Stimulated activated CD4-positive, alpha-beta T cell treated with anti-CD3 and anti-CD28 coated beads, TNF-alpha, amount 100 ng/mL, for 24 hours (primary cell): ENCODE measurements around the gene SPATA19.

Experiments used
- DNase-seq, 3 experiments: peaks; one replicate each; pipeline ENCODE4 v3.0.0-alpha.2; 2020; ENCODE audit warnings: low read depth in 3 of 3

SPATA19 gene

DNA sequence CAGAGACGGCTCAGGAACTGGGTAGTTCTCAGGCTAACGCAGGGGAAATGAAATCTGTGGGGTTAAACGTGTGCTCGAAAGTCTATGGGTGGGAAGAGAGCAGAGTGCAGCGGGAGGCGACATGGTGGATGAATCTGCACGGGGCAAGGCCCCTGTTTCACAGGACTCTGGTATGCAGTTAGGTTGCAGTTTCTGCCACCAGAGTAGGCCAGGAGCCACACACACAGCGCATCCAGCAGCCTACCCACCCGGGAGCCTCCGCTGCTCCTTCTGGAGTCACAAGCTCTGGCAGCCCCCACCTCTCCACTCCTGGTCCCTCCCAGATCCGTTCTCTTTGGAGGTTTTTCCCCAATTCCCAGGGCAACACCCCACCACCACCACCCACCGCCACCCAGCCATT is 27.0 kb downstream of the SPATA19 start:
- DNase-seq, result no peak

DNA sequence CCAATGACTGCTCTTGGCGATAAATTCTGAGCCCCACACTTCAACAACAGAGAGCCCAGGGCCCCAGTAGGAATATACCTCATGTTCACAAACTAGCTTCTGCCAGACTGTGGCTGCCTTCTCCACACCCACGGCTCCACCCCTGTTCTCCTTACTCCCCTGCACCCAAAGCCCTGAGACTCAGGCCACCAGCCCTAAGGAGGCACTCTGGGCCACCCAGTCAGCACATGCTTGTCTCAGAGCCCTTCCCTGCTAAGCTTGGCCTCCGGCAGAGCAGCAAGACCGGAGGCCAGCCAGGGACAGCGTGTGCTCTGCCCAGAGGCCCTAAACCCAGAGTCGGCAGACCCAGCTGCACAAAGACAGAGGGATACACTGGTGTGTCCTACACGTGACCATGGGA is 27.9 kb downstream of the SPATA19 start:
- no peak for DNase-seq

DNA sequence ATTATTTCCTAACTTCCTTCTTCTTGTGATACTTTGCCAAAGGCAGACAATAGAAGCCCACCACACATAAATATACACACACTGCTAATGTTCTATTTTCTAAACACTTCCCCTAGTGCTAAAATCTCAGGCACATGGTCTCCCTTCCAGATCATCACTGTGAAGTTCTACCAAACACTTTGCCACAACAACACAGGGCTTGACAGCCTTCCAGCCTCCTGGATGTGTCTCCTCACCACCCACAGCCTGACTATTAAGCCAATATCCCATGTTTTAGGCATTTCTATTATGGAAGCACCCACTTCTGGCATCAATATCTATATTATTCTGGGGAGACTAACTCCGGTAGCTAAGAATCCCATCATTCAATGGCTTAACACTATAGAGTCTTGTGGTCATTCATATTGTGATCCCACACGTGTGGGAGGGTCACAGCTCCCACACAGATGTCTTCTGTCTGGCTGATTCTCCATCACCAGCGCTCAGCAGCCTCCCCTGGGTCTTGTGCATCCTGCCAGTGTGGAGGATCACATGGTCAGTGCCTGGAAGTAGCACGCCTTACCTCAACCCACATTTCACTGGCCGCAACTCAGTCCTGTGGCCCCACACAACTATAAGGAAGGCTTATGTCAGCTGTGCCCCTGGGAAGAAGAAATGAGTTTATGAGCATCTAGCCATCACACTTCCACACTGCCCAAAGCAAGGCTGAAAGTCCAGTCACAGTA is 29.0 kb downstream of the SPATA19 start:
- no peak for DNase-seq

DNA sequence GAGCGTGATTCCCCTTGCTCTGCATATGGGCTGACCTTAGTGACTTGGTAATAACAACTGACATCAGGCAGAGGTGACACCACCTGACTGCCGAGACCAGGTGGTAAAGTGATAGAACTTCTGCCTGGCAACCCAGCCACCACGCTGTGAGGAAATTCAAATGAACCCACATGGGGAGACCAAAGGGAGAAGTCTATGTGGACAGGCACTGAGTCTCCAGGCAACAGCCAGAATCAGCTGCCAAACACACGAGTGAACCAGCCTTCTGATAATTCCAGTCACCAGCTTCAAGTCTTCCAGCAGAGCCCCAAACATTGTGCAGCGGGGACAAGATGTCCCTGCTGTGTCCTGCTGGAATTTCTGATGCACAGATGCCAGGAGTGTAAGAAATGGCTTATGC is 29.7 kb downstream of the SPATA19 start:
- DNase-seq, result no peak

DNA sequence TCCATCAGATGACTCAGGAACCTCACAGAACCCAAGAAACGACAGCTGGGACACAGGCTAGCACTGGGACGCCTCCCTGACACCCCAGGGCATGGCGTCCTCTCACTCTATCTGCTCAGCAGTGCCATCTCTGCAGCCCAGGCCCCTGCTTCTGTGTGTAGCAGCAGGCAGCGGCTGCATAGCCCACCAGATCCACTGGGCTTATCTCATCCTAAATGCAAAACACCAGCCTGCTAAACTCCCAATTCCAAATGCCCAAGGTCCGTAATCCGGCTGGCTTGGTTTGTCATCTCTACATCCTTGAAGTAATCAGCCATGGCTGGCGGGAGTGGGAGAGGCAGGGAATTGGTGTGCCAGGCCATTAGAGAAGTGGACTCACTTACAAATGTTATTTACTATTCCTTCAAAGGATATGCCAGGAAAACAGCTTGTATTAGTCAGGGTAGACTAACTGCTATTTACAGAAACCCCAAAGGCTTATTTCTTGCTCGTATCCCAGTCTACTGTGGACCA is 30.7 kb downstream of the SPATA19 start:
- no peak for DNase-seq

DNA sequence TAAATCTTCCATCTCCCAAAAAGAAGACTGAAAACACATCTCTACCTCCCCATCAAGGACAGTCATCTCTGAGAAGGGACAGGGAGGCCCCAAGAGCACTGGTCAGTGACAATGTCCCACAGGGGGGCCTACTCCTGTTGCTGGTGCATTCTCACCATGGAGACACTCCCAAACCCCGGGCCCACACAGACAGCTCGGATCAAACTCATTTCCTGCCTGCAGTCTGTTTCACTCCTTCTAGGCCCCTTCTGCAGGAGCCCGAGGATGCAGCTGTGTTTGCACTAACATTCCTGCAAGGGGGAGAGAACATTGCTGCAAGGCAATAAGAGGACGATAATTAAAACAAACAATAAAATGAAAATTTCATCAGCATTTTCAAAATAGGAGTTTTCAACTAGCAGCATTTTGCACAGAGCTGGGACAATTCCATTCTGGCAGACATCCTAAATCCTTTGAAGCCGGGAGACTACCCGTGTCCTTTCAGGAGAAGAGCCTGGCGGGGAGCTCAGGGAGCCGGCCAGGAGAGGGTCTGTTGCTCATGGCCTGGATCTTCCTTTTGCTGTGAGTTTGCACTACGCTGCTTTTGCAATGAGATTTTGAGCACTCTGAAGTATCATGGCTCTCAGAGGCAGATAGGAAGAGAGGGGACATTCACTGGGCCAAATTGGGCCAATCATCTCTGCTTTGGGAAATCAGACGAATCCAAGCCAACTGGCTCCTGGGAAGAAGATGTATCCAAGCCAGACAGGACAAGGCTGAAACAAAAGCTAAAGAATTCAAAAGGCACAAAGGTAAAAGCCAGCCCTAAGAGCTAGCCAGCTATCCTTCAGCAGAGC is 33.2 kb downstream of the SPATA19 start:
- no peak for DNase-seq

DNA sequence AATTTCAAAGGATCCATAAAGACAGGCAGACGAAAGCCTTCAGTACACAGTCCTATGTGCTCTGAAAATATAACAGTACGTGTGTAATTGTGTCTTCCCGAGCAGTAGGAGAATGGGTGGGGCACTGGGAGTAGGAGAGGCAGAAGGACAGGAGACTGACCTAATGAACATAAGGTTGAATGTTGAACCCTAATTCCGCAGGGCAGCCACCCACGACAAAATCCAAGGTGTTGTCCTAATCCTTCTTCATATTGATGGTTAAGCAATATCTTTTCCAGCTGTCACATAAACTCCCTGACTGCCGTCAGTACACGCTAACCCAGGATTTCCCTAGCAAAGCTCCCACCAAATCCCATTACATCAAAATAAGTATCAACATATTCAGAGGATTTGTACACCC is 34.5 kb downstream of the SPATA19 start:
- DNase-seq, result no peak

DNA sequence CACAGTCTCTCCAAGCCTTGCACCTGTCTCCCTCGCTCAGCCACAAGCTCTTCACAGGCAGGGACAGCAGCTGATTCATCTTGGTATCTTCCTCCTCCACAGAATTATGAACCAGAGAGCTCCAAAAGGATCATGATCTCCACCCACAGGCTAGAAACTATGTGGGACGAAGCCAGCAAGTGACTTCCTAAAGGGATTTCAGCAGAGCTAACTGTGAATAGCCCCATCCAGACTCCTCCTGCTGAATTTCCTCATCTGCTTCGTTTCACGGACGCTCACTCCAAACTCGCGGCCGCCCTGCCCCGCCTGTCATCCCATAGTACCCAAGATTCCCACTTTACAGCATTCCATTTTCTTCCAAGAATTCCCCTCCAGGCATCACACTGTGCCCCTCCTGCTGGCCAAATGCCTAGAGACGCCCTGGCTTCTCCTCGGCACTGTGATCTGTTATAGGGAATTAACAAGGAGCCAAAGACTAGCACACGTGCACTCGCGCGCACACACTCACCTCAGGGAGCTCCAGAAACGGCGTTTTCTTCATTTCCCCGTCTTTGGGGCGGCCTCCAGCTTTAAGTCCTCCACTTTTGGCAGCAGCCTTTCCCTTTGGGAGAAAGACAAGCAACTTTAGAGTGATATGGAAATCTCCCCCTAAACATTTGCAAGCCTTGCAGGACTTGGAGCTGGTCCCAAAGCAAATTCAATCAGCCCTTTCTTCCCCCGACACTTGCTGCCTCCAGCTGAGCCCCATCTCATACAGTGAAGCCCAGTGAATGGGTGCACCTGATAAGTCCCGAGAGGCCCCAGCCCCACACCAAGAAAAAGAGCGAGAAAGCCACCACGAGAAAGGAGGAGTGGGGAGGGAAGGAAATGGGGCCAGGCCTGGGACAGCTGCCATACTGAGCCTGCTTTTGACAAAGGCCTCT is 35.5 kb downstream of the SPATA19 start:
- no peak for DNase-seq

DNA sequence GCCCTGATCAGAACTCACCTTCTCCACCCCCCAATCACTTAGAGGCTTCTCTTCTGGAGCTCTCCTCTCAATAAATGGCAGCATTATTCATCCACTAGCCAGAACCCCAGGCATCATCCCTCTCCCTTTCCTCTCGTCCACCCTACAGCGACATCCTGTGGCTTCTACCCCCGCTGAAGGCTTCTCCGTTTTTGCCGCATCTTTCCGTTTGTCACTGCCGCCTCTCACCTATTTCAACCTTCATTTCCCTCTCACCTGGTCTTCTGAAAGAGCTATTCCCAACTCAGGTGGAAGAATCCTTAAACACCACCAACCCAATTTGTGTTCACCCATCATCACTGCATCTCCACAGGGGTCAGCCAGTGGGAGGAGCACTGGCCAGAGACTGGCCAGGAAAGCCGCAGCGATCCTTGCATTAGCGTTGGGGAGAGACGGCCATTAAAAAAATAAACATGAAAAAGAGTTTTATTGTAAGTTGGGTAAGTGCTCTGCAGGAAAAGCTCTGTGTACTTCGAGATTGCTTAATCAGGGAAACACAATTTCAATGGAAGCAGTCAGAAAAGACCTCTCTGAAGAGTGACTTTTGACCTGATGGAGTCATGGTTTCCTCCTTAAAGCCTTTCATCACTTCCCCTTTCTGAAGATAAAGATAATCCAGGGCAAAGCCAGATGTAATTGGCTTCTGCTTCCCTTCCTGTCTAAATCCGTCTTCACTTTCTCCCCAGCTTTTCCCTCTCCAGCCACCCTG is 36.7 kb downstream of the SPATA19 start:
- DNase-seq, result no peak

DNA sequence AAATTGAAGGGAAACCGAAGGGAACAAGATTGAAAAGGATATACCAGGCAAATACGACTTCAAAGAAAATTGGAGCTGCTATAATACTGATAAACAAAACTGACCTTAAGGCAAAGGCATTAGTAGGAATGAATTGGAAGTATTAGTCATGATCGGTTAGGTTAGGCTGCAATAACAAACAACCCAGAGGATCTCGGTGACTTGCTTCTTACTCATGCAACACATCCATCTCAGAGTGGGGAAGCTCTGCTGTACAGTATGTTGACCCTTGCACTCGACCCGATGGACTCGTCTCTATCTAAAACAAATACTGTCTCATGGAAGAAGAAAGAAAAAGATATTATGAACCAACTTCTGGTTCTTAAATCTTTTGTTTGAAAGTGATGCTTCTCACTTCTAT is 42.3 kb downstream of the SPATA19 start:
- DNase-seq, result no peak

DNA sequence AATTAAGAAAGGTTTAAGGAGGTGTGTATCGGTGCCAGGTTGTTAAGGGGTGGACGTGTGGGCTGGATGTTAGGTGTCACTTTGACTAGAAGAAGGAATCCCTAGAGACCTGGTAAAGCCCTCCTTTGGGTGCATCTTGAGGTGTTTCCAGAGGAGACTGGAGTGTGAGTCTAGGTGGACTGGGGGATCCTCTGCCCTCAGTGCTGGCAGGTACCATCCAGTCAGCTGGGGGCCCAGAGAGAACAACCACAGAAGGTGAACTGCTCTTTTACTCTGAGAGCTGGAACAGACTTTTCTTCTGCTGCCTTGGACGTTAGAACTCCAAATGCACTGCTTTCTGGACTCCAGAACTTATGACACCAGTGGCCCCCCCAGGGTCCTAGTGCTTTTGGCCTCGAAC is 44.0 kb downstream of the SPATA19 start:
- no peak for DNase-seq

DNA sequence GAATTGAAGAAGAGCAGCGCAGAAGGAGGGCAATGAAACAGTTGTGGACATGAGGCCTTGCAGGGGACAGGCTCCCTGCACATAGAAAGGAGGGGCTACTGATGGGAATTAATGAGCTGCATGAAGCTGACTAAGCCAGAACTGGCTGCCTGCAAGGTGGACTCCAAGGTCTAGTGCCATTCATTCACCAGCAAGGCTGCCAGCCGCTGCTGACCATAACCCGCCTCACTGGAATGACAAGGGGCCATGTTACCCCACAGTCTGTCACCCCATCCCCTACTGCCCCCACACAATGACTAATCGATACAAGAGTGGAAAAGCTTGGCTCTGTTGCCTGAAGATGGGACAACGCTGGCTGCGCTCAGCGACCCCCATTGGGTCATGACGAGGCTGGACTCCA is 44.6 kb downstream of the SPATA19 start:
- DNase-seq, result no peak

DNA sequence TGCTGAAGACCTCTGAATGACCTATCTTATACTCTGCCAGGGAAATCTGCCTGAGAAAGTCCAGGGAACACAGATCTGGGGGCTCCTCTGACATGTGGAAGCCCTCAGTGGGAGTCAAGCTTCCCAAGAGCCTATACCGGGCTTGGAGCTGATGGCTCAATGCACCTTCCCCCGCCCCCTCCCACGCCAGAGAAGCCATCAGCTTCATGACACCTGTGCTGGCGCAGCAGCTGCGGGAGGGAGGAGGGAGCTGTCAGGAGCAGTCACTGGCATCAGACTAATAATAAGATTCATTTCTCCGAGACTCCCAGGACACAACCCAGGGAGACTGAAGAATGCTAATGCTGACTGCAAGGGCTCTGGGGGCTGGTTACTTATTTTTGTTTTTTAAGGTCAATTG is 47.8 kb downstream of the SPATA19 start:
- DNase-seq, result no peak

DNA sequence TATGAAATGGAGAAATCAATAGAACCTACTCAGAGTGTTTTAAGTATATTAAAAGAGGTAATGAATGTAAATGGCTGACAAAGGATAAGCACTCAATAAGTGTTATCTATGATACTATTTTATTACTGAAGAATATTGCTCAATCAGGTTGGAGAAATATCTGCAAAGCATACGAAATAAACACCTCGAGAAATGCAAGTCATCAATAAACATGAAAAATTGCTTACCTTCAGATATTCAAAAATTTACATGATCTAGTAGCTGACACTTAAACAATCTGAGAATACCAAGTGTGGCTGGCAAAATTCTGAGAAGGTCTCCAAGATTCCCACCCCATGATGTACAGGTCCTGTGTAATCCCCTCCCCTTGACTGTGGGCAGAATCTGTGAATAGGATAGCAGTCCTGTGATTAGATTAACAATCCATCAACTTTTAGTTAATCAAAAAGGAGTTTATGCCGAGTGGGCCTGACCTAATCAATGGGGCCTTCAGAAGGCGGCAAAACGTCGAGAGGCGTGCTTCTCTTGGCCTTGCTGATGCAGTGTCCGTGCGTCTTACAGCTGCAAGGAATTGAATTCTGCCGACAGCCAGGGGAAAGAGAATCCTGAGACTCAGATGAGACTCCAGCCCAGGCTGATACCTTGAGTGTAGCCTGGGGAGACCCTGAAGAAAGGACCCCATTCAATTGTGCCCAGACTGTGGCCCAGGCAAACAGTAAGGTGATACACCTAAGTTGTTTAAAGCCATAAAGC is 49.1 kb downstream of the SPATA19 start:
- no peak for DNase-seq

DNA sequence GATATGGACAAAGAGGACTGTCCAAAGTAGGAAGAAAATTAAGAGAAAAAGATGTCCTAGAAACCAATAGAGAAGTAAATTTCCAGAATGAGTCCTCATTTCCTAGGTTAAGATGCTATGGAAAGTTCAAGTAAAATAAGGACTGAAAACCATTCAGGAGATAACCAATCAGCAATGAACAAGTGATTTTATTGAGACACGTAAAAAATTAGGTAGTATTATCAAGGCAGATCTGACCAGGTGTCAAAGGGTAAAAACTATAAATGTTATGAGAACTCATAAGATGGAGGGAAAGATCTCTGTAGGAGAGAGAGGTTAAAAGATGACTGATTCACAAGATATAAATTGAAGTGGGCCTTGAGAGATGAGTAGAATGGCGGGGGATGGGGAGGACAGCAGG is 50.2 kb downstream of the SPATA19 start:
- DNase-seq, result no peak

DNA sequence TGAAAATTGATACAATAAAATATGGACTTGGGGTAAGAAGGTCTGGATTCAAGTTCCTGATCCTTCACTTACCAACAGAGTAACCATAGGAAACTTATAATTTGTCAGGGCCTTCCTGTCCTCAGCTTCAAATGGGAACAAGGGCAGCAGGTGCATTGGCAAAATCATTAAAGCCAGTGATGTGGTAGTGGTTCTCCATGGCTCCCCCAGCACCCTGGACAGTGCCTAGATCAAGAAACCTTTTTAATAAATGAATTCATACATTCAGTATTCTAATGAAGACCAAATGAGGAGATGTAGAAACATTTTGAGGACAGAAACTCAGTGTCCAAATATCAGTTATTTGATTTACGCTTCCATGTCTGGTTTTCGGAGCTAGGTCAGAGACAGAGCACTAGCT is 51.1 kb downstream of the SPATA19 start:
- no peak for DNase-seq

DNA sequence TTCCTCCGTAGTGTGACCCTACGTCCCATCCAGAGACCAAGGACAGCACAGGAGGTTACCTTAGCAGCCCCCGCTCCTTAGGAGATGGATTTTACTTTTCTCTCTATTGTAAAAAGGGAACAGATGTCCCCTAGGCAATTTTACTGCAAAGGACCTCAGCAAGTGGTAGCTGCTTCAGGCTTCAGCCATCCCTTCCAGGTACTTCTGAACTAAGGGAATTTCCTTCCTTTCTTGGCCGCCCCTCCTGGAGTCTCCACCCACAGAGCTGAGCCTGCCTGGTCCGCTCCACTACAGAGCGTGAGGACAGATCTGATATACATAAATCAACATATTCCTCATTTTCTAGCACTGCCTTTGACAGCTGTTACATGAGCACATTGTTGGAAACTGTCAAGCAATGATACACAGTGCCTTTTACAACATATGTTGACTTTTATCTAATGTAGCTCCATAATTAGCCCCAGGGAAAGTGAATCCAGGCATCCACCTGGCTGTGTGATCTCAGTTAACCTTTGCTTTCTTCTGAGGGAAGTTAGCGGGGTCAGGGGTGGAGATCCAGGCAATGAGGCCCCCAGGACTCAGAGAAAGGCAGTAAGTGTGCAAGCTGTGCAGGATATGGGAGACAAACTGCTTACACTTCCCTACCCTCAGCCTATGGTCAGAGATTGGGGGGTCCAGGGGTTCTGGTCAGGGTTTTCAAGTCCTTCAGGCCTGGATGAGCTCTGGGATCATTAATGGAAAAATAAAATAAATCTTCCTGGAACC is 51.9 kb downstream of the SPATA19 start:
- DNase-seq, result no peak

DNA sequence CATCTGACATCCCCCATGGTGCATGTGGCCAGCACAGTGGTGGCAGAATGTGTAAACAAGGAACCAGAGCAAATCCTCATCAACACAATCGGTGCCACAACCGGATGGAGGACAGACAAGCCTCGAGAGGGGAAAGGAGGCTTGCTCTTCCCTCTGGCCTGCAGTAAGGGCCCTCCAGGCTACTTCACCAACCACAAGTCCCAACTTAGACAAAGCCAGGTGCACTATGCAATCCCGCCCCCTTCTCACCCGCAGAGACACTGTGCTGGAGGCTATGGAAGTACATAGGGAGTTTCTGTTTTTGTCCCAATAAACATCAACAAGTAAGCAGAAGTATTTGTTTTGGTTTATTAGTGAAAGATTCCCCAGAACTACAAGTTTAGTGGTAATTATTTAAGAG is 54.3 kb downstream of the SPATA19 start:
- DNase-seq, result no peak
